Coronary artery (tissue), 2 donors: ENCODE measurements around the gene NPAS3.

Experiments
- DNase-seq: peaks from one replicate; pipeline ENCODE4 v3.0.0-alpha.2; 2017; ENCODE audit warnings: low spot score
- H3K27ac ChIP-seq, 2 donors: fragments of 200-600 bp; sonication (generic); one replicate each; pipeline ENCODE4 v1.5.1; 2016 to 2019
- H3K4me3 ChIP-seq: fragments of 200-600 bp; sonication (generic); 2 replicates; pipeline ENCODE4 v1.5.1; 2016; ENCODE audit warnings: mild to moderate bottlenecking, moderate library complexity
- CTCF ChIP-seq: fragments of 200-600 bp; sonication (generic); IDR thresholded peaks from one replicate; pipeline ENCODE4 v1.5.1; 2019; ENCODE audit warnings: antibody characterized with exemption

The NPAS3 gene

GRCh38 chr14:33527023-33527634 lies 588.5 kb downstream of the NPAS3 start:
- TF ChIP-seq CTCF, result no peak
- Histone ChIP-seq H3K4me3 (no peak overlapping the region), H3K27ac (no peak overlapping the region)
- no peak for DNase-seq

DNA sequence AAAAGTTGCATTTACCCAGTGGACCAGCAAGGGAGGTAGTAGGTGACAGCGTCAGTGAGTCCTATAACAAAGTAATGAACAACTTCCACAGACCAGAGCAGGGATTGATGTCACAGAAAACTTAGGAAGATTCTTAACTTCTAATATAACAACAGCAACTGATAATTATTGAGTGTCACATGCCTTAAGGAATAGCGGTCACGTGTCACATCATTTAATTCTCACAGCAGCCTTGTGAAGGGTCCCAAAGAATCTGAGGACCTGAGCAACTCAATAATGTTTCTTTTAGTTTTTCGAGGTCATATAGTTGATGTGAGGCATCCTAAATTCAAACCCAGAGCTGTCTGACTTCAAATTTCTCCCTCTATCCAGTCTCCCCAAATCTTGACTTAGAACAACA lies 590.0 kb downstream of the NPAS3 start:
- DNase-seq, result no peak
- no peak overlapping the region for H3K4me3 ChIP-seq
- no peak for TF ChIP-seq CTCF
- no peak overlapping the region for H3K27ac ChIP-seq

DNA sequence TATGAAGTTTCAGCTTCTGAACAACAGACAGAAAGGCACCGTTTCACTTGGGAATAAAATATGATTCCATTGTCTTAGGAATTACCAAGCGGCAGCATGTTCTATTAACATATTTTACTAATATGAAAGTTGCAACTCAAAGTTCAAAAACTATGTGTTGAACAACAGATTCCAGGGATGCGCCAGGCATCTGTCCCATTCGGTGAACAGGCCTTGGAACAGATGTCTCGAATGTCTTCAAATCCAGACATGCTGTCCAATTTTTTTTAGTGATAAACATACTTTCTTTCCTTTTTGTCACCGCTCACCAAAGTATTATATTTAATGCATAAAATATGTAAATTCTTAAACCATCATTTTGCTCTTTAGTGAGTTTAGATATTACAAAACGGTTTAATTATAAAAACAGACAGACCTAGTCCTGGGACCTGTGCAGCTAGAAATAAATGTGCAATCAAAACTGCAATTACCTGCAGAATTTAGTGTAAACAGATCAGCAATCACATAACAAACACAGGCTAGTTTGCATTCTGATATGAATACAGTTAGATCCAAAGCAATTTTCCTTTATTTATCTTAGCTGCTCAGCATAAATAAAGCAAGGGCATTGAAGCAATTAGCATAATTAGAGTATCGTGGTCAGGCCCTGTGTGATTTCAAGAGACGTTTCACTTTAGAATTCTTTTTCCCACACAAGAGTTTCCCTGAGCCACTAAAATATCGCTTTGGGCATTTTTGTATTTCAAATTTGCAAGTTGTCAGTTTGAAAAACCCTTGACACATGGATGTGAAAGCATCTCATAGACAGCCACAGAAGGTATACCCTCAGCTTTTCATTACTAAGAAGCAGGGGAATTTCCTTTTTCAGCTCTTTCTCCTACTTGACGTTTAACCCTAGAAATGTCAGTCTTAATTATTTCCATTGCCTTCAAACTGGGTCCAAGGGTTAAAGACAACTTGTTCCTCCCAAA lies 591.4 kb downstream of the NPAS3 start:
- H3K4me3 ChIP-seq, result no peak overlapping the region
- no peak overlapping the region for H3K27ac ChIP-seq
- no peak for DNase-seq
- no peak for TF ChIP-seq CTCF

- no peak overlapping the region for H3K27ac ChIP-seq
- DNase-seq, result no peak
- TF ChIP-seq CTCF, result no peak
- no peak overlapping the region for H3K4me3 ChIP-seq
These were observed 593.9 kb downstream of the NPAS3 start for GRCh38 chr14:33532553-33532952.

GRCh38 chr14:33534104-33534503 lies 595.4 kb downstream of the NPAS3 start:
- H3K27ac ChIP-seq, result no peak overlapping the region
- TF ChIP-seq CTCF, result no peak
- DNase-seq, result no peak
- H3K4me3 ChIP-seq, result no peak overlapping the region

DNA sequence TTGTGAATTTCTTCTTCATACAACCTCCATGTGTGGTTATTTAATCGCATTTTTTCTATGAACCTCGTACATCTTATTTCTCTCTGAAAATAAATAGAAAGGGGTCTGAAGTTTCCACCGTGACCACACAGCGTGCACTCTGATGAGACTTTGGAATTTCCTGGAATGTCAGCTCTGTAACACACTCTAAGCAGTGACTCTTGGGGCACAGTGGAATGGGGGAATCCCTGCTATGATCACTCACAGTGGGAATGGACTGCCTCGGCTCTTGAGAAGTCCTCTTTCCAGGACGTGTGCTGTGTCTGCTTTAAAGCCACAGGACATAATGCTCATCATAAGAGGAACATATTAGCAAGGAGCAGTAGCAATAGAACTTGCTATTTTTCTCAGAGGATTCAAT lies 596.0 kb downstream of the NPAS3 start:
- DNase-seq, result no peak
- no peak for TF ChIP-seq CTCF
- H3K27ac ChIP-seq, result no peak overlapping the region
- no peak overlapping the region for H3K4me3 ChIP-seq
